ENCODE results near the gene TEAD1. TPM values are rescaled to one million over a fixed set of nuclear protein-coding genes. Genes with fewer than 3 reads are reported as not detected.

Gene TEAD1
- total and polyA plus RNA-seq, 4 donors: 9.1 to 38.4 (median 10.7) TPM

DNA sequence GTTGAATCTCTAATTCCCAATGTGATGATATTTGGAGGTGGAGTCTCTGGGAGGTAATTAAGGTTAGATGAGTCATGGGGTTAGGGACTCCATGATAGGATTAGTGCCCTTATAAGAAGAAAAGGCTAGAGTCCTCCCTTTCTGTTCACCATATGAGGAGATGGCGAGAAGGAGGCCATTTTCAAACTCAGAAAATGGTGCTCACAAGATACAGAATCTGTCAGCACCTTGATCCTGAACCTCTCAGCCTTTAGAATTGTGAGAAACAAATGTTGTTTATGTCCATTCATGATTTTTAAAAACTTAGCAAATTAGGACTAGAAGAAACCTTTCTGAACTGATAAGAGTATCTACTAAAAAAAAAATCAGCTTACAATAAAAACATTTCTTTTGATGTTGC lies 277.2 kb downstream of the TEAD1 start (continued):
- TF ChIP-seq REST (IDR thresholded peaks at IDR 0.05) (no peak), ZBTB33 (IDR thresholded peaks at IDR 0.05) (no peak)

DNA sequence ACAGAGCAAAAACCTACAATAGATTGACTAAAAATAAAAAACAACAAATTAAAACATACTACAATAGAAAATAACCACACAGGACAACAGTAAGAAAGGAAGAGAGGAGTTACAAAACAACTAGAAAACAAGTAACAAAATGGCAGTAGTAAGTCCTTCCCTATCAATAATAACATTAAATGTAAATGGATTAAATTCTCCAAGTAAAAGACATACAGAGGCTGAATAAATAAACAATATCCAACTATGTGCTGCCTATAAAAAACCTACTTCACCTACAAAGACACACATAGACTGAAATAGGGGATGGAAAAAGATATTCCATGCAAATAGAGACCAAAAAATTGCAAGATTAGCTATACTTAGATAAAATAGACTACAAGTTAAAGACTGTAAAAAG lies 277.9 kb downstream of the TEAD1 start:
- H3K4me1 ChIP-seq (ENCODE audit: control insufficient read depth in 4 of 4, insufficient read depth in 4 of 4, low read length in 3 of 4): no peaks in the 10 kb centered on the region
- no peak for DNase-seq (ENCODE audit: low spot score)
- H3K36me3 ChIP-seq (ENCODE audit: control insufficient read depth in 4 of 4, insufficient read depth in 3 of 4, low read depth in 1 of 4, low read length in 3 of 4): no peaks in the 10 kb centered on the region
- H3K27me3 ChIP-seq (ENCODE audit: control insufficient read depth in 4 of 4, insufficient read depth in 4 of 4, low read length in 3 of 4): no peaks in the 10 kb centered on the region
- H3K9me3 ChIP-seq (ENCODE audit: control insufficient read depth in 4 of 4, low read length in 3 of 4): peaks cover 0 to 11% (median 2%) of the 10 kb centered on the region in 4 donors
- H3K4me3 ChIP-seq (ENCODE audit: low read depth in 1 of 3, low read length in 3 of 3): no peak overlapping the region
- no peak overlapping the region for H3K9ac ChIP-seq (ENCODE audit: low read depth in 1 of 2, low read length in 2 of 2)
- H3K27ac ChIP-seq (ENCODE audit: low read depth in 1 of 2, low read length in 2 of 2): no peak overlapping the region
- no peak for TF ChIP-seq HNF4A (conservative IDR thresholded peaks at IDR 0.05)
- no peak for TF ChIP-seq FOXA1 (IDR thresholded peaks at IDR 0.05)
- TF ChIP-seq, protein P1, sequence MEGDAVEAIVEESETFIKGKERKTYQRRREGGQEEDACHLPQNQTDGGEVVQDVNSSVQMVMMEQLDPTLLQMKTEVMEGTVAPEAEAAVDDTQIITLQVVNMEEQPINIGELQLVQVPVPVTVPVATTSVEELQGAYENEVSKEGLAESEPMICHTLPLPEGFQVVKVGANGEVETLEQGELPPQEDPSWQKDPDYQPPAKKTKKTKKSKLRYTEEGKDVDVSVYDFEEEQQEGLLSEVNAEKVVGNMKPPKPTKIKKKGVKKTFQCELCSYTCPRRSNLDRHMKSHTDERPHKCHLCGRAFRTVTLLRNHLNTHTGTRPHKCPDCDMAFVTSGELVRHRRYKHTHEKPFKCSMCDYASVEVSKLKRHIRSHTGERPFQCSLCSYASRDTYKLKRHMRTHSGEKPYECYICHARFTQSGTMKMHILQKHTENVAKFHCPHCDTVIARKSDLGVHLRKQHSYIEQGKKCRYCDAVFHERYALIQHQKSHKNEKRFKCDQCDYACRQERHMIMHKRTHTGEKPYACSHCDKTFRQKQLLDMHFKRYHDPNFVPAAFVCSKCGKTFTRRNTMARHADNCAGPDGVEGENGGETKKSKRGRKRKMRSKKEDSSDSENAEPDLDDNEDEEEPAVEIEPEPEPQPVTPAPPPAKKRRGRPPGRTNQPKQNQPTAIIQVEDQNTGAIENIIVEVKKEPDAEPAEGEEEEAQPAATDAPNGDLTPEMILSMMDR (IDR thresholded peaks at IDR 0.05; ENCODE audit: low read depth, low read length, missing input control): no peak
- TF ChIP-seq RXRA (IDR thresholded peaks at IDR 0.05): no peak

GRCh38 chr11:12958986-12959385 lies 284.8 kb downstream of the TEAD1 start:
- TF ChIP-seq NR2F2 (IDR thresholded peaks at IDR 0.05): no peak
- TF ChIP-seq REST (IDR thresholded peaks at IDR 0.05): no peak
- no peak for TF ChIP-seq FOXA1 (IDR thresholded peaks at IDR 0.05)
- TF ChIP-seq, protein P2, sequence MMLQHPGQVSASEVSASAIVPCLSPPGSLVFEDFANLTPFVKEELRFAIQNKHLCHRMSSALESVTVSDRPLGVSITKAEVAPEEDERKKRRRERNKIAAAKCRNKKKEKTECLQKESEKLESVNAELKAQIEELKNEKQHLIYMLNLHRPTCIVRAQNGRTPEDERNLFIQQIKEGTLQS (IDR thresholded peaks at IDR 0.05): no peak
- no peak for TF ChIP-seq YY1 (IDR thresholded peaks at IDR 0.05)
- no peak for TF ChIP-seq RXRA (IDR thresholded peaks at IDR 0.05)
- TF ChIP-seq, protein P1 (IDR thresholded peaks at IDR 0.05; ENCODE audit: low read depth, low read length, missing input control): no peak
- no peak for TF ChIP-seq HNF4A (conservative IDR thresholded peaks at IDR 0.05)
- TF ChIP-seq FOXA2 (IDR thresholded peaks at IDR 0.05): no peak
- TF ChIP-seq MAX (IDR thresholded peaks at IDR 0.05): no peak
- TF ChIP-seq EGR1 (IDR thresholded peaks at IDR 0.05; ENCODE audit: low read depth in 2 of 2): no peak
- no peak for TF ChIP-seq SP1 (IDR thresholded peaks at IDR 0.05)
- H3K9me3 ChIP-seq (ENCODE audit: control insufficient read depth in 4 of 4, low read length in 3 of 4): no peaks in the 10 kb centered on the region
- H3K27me3 ChIP-seq (ENCODE audit: control insufficient read depth in 4 of 4, insufficient read depth in 4 of 4, low read length in 3 of 4): no peaks in the 10 kb centered on the region
- H3K27ac ChIP-seq (ENCODE audit: low read depth in 1 of 2, low read length in 2 of 2): no peak overlapping the region
- WGBS: 88% methylated on average over 3 of the region's 3 CpGs
- no peak for DNase-seq (ENCODE audit: low spot score)
- H3K4me1 ChIP-seq (ENCODE audit: control insufficient read depth in 4 of 4, insufficient read depth in 4 of 4, low read length in 3 of 4): no peaks in the 10 kb centered on the region
- H3K4me3 ChIP-seq (ENCODE audit: low read depth in 1 of 3, low read length in 3 of 3): no peak overlapping the region
- no peaks in the 10 kb centered on the region for H3K36me3 ChIP-seq (ENCODE audit: control insufficient read depth in 4 of 4, insufficient read depth in 3 of 4, low read depth in 1 of 4, low read length in 3 of 4)
- no peak overlapping the region for H3K9ac ChIP-seq (ENCODE audit: low read depth in 1 of 2, low read length in 2 of 2)

Data from liver (tissue), 9 donors.